Endothelial cell (in vitro differentiated cells): ENCODE results near the gene CAMTA1. TPM values are rescaled to one million over a fixed set of nuclear protein-coding genes. Genes with fewer than 3 reads are reported as not detected.

ENCODE experiments used
- DNase-seq: peaks from one replicate; pipeline ENCODE4 v3.0.0; 2021; ENCODE audit warnings: low spot score
- H3K27ac Mint-ChIP-seq: one replicate; pipeline ENCODE4 v1.8.0; 2021; ENCODE audit warnings: mixed read lengths, inconsistent platforms; ENCODE audit not compliant: unreplicated experiment
- H3K27me3 Mint-ChIP-seq: one replicate; pipeline ENCODE4 v1.8.0; 2021; ENCODE audit warnings: mild to moderate bottlenecking, moderate library complexity, mixed read lengths, inconsistent platforms; ENCODE audit not compliant: unreplicated experiment
- H3K36me3 Mint-ChIP-seq: one replicate; pipeline ENCODE4 v1.8.0; 2021; ENCODE audit warnings: mild to moderate bottlenecking, low read depth, mixed read lengths, inconsistent platforms; ENCODE audit not compliant: unreplicated experiment
- H3K4me1 Mint-ChIP-seq: one replicate; pipeline ENCODE4 v1.8.0; 2021; ENCODE audit warnings: mild to moderate bottlenecking, mixed read lengths, inconsistent platforms; ENCODE audit not compliant: unreplicated experiment
- H3K4me3 Mint-ChIP-seq: one replicate; pipeline ENCODE4 v1.8.0; 2021; ENCODE audit warnings: mild to moderate bottlenecking, mixed read lengths, inconsistent platforms; ENCODE audit not compliant: unreplicated experiment
- H3K9me3 Mint-ChIP-seq: one replicate; pipeline ENCODE4 v1.8.0; 2021; ENCODE audit warnings: mixed read lengths, inconsistent platforms; ENCODE audit not compliant: unreplicated experiment
- total RNA-seq: library from RNA; stranded (reverse); fragmentation: NEBNext Ultra II Directional; extraction: Animal tissue kit (Norgen Biotek cat#: 25700); gene quantifications from one replicate; pipeline ENCODE4 v1.2.1, GENCODE V29; 2021; ENCODE audit not compliant: unreplicated experiment
- TF ChIP-seq, protein P1 (sequence below): fragments of 200-600 bp; sonication (generic); IDR thresholded peaks from one replicate; pipeline ENCODE4 v1.5.0; 2021; ENCODE audit warnings: antibody characterized with exemption; ENCODE audit not compliant: unreplicated experiment

The CAMTA1 gene
- total RNA-seq, 1 donor from 2014 or later, result 87.3 TPM

DNA sequence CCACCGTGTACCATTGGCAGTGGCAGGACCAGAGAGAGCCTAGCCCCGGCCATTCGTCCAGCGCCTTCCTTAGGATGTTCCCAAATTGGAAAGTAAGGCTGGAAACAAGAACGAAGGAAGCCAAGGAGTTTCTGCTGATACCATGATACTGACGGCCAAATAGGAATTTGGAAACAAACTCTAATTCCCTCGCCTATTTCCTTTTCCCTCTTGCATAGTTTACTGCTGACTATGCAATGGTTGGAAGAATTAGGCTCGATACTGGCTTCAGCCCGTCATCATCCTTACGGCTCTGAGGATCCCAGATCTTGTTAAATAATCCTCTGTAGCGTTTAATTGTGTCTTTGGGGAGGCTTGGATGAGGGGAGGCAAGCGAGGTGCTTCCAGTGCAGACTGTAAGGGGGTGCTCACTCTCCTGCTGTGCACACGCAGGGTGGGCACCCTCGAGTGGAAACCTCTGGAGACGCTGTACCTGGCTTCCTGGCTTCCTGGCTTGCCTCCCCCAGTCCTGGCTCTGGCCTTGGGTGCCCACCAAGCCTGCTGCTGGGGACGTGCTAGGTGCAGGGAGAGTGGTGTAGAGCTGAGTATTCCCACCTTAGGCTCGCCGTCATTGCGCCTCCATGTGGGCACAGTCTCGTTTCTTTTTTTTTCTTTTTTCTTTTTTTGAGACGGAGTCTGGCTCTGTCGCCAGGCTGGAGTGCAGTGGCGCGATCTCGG is 27.4 kb upstream of the CAMTA1 start:
- Mint-ChIP-seq H3K4me1 (no peaks in the 10 kb centered on the region), H3K36me3 (no peaks in the 10 kb centered on the region), H3K4me3 (no peak overlapping the region), H3K9me3 (no peaks in the 10 kb centered on the region), H3K27ac (no peak overlapping the region), H3K27me3 (peaks cover 1% of the 10 kb centered on the region)
- DNase-seq, result no peak
- TF ChIP-seq, protein P1, sequence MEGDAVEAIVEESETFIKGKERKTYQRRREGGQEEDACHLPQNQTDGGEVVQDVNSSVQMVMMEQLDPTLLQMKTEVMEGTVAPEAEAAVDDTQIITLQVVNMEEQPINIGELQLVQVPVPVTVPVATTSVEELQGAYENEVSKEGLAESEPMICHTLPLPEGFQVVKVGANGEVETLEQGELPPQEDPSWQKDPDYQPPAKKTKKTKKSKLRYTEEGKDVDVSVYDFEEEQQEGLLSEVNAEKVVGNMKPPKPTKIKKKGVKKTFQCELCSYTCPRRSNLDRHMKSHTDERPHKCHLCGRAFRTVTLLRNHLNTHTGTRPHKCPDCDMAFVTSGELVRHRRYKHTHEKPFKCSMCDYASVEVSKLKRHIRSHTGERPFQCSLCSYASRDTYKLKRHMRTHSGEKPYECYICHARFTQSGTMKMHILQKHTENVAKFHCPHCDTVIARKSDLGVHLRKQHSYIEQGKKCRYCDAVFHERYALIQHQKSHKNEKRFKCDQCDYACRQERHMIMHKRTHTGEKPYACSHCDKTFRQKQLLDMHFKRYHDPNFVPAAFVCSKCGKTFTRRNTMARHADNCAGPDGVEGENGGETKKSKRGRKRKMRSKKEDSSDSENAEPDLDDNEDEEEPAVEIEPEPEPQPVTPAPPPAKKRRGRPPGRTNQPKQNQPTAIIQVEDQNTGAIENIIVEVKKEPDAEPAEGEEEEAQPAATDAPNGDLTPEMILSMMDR, result no peak

DNA sequence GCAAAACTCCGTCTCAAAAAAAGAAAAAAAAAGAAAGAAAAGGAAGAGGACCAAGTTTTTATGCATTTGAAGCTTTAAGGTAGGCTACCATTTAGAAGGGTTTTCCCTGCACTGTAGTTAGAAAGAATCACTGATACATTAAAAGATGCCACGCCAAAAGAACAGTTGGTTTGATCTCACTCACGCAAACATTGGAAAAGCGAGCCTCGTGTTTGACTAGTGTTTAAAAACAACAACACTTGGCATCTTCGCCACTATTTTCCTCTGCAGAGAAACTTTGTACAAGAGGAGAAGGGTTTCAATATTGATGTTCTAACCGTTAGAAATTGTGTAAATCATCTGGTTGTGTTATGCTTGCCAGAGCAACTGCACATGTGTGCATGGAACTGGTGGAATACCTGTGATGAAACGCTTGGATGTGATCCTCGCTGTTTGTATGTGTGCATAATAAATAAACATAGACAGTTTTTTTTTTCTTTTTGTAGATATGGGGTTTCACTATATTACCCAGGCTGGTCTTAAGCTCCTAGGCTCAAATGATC is 24.0 kb upstream of the CAMTA1 start:
- TF ChIP-seq, protein P1, result no peak
- H3K27me3 Mint-ChIP-seq, result peaks cover 1% of the 10 kb centered on the region
- no peak overlapping the region for H3K4me3 Mint-ChIP-seq
- no peaks in the 10 kb centered on the region for H3K4me1 Mint-ChIP-seq
- DNase-seq, result no peak
- H3K36me3 Mint-ChIP-seq, result no peaks in the 10 kb centered on the region
- no peak overlapping the region for H3K27ac Mint-ChIP-seq
- H3K9me3 Mint-ChIP-seq, result no peaks in the 10 kb centered on the region

DNA sequence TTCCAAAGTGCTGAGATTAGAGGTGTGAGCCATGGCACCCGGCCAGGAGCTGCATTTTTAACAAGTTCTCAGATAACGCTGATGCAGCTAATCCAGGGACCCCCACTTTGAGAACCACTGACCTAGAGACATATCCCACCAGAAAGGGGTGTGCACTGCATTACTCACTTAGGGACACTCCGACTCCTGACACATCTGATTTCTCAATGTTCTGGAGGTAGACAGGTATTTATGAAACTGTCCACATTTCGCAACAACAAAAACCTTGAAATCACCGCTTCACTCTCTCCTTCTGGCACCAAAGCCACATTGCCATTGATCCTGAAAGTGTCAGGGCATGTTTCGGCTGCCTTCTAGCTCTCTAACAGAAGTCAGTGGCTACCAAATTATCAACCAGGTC is 23.2 kb upstream of the CAMTA1 start:
- Mint-ChIP-seq H3K27ac (no peak overlapping the region), H3K36me3 (no peaks in the 10 kb centered on the region), H3K4me1 (no peaks in the 10 kb centered on the region), H3K4me3 (no peak overlapping the region), H3K27me3 (peaks cover 1% of the 10 kb centered on the region), H3K9me3 (no peaks in the 10 kb centered on the region)
- TF ChIP-seq, protein P1, result no peak
- no peak for DNase-seq

DNA sequence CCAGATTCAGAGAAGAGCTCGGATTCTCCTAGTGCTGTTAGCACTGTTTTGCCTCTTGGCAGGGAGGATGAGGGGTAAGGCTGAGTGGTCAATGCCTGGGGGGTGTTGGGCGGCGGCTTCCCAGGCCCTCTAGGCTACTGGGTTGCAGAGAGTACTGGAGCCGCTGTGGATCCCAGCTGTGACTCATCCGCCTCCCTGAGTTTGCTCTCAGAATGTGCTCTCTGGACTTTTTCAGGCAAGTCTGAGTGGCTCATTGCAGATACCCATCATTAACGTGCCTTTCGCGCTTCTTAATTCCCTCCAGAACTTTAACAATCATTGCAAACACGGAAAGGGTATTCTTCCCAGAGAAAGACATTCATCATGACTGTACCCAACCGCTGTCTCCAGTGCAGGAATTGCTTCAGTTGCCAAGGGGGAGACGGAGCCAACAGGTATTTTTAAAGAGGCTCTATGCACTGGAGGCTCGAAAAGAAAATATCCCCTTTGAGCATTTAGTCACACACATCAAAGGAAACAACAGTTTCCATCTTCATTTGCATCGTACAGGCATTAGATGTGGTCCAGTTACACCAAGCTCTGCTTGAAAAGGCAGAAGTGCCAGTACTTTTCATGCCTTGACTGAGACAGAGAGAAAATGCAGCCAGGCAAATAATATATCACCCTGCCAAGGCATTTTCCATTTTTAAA is 14.4 kb upstream of the CAMTA1 start:
- Mint-ChIP-seq H3K36me3 (no peaks in the 10 kb centered on the region), H3K27ac (no peak overlapping the region), H3K27me3 (peaks cover 3% of the 10 kb centered on the region), H3K4me1 (no peaks in the 10 kb centered on the region), H3K9me3 (no peaks in the 10 kb centered on the region), H3K4me3 (no peak overlapping the region)
- TF ChIP-seq, protein P1, result no peak
- DNase-seq, result no peak

DNA sequence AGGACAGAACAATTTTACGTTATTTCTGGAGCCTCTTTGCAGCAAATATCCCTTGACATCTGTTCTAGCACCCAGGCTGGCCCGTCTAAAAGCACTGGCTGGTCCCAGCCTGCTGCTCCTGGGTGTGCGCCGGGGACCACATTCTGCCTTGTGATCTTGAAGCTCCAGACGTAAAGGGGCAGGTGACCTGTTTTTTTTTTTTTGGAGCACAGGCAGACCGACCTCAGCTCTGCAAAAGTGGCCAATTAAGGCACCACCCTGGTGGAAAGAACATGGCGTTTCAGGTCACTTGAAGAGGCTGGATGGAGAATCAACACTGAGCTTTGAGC is 13.8 kb upstream of the CAMTA1 start:
- H3K9me3 Mint-ChIP-seq, result no peaks in the 10 kb centered on the region
- H3K4me1 Mint-ChIP-seq, result no peaks in the 10 kb centered on the region
- no peak overlapping the region for H3K27ac Mint-ChIP-seq
- TF ChIP-seq, protein P1, result no peak
- DNase-seq, result no peak
- H3K4me3 Mint-ChIP-seq, result no peak overlapping the region
- peaks cover 3% of the 10 kb centered on the region for H3K27me3 Mint-ChIP-seq
- no peaks in the 10 kb centered on the region for H3K36me3 Mint-ChIP-seq
